DMS114 treated with DMSO at 0.1 percent for 48 hours (cell line): ENCODE measurements around the gene PIM3.

Source experiments
- DNase-seq: peaks from one replicate; lab custom pipeline; 2025; ENCODE audit not compliant: unreplicated experiment; lab: John Stamatoyannopoulos, UW

The PIM3 gene

DNA sequence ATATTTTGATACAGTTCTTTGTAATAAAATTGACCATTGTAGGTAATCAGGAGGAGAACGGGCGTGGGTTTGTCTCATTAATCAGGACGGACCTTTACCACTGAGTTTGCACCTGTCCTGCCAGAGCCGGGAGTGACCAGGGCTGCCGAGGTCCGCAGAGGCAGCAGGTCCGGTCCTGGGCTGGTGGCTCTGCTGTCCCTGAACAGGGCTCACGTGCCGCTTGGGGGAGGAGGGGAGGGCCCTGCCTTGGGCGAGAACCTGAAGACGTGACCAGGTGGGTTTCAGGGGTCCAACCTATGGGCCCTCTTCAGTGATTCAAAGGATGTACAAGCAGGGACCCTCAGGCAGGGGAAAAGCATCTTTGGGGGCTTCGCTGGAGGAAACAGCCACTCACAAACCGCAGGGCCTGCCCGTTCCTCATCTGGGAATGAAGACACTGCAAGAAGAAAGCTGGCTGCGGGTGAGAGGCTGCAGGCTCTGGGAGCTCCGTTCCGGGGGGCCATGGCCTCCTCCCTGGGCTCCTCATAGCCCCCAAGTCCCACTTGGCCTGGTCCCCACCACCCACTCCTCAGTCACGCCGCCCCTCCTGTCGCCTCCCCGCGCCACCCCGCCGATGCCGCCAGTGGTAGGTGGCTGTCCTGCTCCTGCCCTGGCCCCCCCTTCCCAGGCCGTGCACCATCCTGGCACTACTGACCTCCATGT, 32.9 kb upstream of the PIM3 start:
- no peak for DNase-seq

DNA sequence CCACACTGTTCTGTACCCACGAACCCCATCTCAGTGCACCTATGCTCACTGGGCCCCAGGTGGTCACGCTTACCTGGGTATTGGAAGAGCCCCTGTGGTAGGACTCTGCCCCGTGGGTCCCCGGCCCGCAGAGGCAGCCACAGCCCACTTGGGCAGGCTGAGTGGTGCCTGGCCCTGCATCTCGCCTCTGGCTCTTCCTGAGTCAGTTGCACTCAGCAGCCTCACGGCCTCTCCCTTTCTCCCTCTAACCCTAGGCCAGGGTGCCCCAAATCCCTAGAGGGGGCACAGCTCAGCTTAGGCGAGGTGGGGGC, 32.4 kb upstream of the PIM3 start:
- DNase-seq: no peak

DNA sequence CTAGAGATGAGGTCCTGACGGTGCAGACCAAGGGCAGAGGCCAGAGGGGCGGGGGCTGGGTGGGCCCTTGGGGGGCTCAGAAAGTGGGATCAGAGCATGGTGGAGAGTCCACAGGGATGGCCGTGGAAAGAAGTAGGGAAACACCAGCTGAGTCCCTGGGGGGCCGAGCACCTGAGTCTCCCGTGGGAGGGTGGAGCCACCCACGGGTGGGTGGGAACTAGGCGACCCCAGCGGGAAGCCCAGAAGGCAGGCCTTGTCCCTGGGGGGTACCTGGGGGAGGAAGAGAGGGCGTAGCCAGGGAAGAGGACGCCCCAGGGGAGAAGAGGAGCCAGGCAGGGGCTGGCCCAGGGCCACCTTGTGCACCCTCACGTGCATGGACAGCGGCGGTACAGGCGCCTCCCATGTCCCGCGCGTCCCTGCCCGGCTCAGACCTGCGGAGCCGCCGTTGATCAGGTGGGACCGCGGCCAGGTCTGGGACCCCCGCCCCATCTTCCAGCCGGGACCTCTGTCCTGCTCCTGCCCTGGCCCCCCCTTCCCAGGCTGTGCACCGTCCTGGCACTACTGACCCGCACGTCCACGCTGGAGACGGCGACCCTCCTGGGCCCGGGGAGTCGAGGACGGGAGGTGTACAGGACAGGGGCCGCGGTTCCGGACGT, 31.9 kb upstream of the PIM3 start:
- no peak for DNase-seq

DNA sequence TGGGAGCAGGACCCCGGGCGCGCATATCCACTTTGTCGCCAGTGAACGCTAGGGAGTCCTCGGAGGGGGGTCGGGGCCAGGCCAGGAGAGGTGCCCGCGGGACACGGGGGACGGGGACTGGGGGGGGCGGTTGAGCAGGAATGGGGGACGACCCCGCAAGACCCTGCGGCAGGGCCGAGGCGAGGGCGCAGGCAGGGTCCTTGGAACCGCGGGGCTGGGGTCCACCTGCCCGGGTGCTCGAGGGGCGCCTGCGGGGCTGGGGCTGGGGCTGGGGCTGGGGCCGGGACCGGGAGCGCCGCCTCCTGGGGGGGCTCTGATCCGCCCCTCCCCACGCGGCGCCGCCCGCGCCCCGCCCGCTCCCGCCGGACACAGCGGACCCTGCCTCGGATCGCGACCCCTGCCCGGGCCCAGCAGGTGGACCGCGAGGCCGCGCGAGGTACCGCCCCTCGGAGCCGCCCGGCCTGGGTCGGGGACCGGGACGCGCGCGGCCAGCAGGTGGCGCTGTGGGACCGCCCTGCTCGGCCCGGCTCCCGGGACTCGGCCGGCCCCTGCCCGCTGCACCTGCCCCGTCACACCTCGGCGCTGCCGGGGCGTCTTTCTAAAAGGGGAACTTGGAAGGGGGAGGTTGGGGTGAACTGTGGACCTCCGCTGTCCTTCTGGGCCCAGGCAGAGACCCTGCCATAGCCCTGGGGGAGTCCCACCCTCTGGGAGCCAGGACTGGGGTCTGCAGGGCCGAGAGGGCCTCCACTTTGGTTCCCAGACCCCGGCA, 31.2 kb upstream of the PIM3 start:
- peak; percentile 21 for DNase-seq

DNA sequence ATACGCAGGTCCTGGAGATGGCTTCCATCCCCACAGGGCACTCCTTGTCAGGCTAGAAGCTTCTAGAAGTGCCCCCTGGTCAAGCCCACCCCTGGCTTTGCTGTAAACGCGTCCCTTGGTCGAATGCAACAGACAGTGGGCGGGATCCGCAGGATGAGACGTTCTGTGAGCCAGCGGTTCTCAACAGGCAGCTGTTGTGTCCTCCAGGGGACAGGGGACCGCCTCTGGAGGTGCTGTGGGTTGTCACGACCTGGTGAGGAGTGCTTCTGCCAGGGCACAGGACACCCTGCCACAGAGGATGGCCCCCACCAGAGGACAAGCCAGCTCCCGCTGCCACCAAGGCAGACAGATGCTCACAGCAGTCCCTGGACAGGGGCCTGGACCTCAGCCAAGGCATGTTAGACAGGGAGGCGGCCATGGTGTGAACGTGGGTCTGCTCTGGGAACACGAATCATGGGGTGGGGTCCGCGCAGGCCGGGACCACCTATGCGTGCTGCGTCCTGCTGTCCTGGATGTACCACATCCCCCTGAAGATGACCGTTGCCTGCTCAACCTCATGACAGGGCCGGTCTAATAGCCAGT, 30.5 kb upstream of the PIM3 start:
- no peak for DNase-seq

DNA sequence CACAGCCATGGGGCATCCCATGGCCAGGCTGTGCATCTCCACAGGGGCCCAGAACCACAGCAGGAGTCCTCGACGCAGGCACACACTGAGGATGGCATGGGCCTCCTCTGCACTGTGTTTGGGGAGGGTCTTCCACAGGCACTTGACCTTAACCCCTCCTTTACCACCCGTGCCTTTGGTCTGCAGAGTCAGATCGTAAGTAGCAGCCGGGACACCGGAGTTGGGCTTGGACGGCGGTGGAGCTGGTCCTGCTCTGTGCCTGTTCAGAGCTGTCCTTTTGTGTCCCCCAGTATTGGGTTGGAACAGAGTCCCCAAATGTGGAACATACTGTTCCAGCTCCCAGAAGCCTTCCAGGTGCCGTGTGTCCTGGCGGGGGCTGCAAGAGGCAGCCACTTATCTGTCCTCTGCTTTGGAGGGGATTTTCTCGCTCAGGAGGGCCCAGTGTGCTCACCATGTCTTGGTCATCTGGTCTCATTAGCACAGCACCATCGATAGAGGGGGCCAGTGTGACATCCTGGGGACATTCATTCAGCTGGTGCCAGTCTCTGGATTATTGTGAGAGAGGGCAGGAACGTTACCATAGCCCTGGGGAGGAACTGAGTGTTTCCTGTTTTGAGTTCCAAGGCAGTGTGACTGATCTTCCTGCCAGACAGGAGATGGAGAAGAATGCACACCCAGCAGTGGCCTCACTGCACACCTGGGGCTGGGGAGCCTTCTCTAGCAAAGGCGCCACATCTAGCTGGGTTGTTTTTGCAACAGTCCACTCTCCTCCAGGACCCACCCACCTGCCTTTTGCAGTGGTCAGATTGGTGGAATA, 29.8 kb upstream of the PIM3 start:
- peak; percentile 48 for DNase-seq

DNA sequence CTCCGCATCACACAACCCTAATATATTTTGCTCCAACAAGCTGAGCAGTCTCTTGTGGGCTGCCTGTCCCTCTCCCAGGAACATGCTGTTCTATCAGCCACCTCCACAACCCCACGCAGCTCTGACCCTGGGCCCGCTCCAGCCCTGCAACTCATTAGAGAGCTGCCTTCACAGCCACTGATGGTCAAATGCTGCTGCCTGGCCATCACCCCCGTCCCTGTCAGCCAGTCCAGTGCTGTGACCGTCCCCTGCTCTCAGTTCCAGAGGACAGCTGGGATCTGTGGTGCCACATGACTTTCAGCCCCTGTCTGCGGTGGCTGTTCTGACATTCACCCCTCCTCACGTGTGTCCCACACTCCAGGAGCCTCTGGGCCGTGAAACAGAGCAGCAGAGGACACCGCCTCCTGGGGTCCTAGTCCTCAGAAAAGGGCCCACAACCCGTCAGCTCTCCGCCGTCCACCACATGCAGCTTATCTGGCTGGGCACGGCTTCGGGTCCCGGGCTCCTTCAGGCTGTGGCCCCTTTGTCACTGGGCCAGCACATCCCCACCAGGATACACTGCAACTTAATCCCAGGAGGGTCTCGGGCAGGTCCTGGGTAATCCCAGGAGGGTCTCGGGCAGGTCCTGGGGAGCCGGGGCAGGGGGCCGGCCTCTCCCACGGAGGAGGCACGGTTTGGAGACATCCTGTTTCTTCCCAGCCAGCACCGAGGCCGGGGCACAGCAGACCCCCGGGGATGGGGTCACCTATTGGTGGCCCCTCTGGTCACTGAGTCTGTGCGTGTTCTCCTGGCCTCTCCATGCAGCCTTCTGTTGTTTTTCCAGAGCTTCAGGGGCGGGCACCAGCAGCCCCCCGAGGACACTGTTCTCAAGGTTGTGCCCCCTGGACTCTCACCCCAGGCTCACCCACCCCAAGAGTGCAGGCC, 27.1 kb upstream of the PIM3 start:
- no peak for DNase-seq

DNA sequence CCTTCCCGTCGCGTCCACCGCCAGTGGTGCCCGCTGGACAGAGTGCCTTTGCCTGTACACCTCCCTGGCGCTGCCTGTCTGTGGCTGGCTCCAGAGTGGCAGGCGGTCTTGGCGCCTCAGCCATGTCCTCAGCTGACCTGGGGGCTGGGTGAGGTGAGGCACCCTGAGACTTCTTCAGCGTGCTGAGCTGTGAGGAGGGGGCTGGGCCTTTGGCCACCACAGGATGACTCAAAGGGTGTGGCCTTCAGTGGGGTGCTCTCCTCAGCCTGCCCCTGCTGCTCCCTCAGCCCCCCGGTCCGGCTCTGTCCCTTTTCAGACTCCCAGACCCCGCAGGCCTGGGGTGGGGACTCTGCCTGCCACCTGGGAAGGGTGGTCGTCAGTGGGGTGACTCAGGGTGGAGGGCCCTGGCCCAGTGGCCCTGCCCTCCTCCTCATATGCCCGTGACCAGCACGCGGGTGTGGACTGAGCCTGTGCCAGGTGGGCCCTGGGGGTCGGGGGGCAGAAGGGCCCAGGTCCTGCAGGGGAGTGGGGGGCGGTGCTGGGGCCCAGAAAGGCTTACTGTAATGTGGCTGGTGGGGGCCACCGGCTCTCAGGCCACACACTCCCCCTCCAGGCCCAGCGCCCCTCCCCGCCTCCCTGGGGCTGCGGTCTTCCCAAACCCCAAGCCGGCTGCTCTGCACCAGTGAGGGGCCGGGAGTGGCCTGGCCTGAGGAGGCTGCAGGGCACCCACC, 26.2 kb upstream of the PIM3 start:
- no peak for DNase-seq

DNA sequence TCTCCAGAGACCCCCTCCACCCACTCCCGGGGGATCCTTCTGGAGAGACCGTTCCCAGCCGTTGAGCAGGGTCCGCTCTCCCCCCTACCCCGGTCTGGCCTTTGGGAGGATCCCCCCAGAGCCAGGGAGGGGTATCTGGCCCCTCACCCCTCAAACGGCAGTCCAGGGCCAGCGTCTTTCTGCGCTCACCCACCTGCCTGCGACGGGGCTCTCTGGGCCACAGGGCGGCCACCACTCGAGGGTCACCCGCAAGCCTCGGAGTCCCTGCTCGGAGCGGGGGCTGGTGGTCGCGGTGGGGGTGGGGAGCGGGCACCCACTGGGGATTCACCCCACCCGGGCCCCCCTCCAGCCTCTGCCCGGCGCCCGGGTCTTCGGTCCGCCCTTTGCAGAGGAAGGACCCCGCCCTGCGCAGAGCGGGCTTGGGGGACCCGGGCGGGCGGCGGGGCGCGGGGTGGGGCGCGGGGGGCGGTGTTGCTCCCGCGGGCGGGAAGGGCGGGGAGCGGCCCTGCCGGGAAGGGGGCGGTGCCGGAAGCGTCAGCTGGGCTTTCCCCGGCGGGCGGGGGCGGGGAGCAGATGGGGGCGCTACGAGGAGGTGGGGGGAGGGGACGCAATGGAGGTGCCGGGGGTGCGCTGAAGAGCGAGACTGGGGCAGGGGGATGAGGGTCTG, 25.5 kb upstream of the PIM3 start:
- DNase-seq: no peak

DNA sequence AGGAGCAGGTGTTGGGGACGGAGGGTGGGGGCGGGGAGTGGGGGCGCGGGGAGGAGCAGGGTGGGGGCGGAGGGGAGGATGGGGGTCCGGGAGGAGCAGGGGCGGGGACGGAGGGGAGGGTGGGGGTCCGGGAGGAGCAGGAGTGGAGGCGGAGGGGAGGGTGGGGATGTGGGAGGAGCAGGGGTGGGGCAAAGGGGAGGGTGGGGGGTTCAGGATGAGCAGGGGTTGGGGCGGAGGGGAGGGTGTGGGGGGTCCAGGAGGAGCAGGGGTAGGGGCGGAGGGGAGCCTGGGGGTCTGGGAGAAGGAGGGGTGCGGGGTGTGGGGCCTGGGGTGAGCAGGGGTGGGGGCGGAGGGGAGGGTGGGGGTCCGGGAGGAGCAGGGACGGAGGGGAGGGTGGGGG, 25.0 kb upstream of the PIM3 start:
- no peak for DNase-seq

DNA sequence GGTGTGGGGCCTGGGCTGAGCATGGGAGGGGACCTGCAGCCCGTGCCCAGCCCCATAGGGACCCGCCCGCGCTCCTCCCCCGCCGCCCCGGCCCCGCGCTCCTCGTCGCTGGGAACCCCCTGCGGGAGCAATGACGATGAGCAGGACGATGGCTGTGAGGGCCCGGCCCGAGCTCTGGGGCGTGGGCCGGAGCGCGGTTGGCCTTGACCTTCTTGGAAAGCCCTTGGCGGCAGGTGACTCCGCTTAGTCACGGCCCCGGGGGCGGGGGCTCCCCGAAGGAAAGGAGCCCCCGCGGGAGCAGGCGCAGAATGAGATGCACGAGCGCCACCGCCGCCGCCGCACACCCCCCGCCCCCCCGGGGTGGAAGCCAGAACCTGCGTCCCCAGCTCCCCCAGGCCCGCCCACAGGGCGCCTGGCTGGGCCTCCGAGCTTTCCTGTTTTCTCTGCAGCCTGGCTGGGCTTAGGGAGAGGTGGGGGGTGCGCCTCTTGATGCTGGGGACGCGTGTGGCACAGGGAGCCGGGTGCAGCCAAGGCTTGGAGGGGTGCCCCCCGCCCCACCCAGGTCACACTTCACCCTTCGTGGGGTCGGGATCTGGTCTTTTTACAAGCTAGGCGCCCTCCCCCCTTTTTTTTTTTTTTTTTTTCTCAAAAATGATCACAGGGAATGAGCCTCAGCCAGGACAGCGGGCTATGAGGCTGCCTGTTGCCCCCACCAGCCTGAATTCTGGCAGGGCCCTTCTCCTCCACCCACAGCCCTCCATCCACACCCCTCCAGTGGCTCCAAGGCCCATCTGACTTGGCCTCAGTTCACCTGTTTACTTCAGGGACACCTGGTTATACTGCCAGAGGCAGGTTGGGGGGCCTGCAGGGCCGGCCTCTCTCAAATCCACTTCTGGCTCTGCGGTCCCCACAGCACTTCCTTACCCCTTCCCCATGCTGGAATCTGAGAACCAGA, 24.3 kb upstream of the PIM3 start:
- no peak for DNase-seq

DNA sequence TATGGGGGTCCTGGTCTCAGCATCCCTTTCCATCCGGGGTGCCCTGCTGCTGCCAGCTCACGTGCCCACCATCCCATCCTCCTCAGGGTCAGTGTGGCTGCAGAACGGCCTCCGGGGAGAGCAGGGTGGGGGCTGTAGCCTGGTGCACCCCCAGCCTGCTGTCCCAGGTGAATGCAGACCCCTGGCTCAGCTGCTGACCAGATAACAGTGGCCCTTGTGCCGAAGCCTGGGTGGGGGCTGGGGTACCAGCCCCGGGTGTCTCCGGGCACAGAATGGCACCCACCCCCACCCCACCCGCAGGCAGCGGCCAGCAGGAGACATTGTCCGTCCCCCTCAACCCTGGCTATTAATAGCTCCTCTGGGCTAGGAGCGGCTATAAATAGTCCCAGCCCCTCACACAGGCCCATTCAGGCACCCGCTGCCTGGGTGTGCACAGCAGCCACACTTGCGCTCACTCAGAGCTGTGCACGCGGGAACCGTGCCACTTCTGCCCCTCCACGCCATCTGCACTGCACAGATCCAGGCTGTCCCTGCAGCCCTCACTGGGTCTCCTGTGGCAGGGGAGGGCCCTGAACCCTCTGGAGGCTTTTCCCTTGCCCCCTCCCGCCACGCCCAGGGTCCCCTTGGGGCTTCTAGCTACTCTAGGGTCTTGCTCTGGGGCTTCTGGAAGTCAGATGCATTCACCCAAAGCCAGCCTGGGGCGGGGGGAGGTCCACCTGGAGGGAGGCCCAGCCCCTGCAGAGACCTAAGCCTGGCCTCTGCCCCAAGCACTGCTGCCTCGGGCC, 23.4 kb upstream of the PIM3 start:
- no peak for DNase-seq

DNA sequence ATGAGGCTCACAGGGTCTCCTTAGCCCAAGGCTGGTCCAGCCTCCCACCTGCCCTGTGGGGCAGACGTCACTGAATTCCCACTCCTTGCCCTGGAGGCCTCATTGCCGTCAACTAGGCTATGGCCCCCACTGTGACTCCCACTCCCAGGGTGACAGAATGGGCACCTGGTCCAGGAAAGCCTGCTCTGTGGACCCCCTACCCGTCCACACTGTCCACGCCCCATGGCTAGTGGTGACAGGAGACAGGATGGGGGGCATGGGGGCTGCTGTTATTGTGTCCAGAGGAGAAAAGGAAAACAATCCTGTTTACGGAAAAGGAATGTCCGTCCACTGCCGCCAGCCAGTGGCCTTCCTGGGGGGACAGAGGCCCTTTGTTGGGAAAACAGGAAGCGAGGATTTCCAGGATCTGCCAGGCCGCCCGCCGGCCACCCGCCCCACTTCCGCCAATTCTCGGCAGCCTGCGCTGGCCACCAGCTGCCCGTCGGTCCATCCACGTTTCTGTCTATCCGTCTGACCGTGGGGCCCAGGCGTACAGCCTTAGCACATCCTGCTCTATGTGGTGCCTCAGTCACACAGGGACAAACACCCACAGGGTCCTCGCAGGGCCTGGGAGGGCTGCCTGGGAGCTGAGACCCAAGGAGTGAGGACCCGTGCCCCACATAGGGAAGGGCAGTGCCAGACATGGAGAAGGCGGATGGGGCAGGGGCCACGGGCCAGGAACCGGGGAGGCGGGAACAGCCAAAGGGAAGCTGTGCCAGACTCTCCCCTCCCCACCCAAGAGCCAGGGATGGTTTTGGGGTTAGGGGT, 22.6 kb upstream of the PIM3 start:
- no peak for DNase-seq

DNA sequence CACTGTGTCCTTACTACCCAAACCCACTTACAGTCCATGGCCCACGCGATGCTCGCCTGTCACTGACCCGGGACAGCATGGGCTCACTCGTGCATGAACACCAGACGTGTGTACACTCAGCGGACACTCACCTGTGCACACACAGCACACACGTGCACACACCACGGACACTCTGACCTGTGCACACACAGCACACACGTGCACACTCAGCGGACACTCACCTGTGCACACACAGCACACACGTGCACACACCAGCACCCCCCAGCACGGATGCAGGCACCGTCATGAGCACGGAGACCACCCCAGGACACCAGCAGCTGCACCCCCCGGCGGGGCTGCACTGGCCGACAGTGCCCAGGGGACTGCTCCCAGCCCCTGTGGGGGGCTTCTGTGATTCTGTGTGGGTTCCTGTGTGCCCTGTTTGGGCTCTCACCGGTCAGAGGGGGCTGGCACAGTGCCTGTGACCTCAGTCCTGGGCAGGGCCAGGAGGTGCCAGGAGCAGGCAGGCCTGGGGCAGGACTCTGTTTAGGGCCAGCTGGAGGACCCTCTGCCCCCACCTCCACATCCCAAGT, 21.9 kb upstream of the PIM3 start:
- DNase-seq: no peak

DNA sequence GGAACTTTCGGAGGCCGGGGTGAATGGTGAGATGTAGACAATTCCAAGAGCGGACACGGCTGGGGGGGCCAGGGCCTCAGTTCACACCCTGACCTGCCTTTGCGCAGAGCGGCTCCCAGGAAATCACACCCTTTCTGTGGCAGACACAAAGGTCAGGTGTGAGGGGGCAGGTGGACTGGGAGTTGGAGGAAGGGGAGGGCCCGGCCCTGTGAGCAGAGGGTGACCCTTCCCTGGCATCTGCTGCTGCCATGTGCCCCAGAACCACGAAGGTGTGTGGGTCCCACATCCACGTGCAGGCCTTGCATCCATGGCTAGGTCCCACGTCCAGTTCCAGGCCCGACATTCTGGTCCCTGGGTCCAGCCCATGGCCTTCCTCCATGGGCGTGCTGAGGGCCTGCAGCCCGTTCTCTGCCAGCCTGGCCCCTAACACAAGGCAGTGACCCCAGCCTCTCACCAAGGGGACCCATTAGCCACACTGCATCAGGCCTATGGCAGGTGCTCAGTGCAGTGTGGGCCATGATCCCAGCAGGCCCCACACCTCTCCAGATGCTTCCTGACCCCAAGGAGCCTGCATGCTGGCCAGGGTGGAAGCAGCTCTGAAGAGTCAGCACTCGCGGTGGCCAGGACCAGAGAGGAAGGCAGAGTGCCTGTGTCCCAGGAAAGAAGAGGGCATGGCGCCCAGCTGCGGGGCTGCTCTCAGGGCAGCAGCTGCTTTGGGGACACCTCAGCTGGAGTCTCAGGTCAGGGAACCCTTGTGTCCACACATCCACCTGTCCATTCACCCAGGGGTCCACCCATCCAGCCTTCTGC, 18.9 kb upstream of the PIM3 start:
- no peak for DNase-seq
